ENCODE measurements around the gene ZNF561. TPM values are rescaled to one million over a fixed set of nuclear protein-coding genes. Genes with fewer than 3 reads are reported as not detected.
"Not testable (repeated sequence)": the region's sequence is repeated elsewhere in the genome, so short reads cannot be mapped to it uniquely, and the experiment has no call there.

The ZNF561 gene
- 10 to 100 TPM; 17.5 to 27.1 (median 26.2) TPM for total RNA-seq

GRCh38 chr19:9621156-9622037, at the start of gene ZNF561:
Gene ZNF561 (minus strand): TSS chr19:9621232. CDS start chr19:9619456, 1,776 bp downstream.
- no peak for TF ChIP-seq CTCF (IDR thresholded peaks at IDR 0.05)
- peak; percentile 60 for DNase-seq (ENCODE audit: low spot score)
- ATAC-seq (ENCODE audit: low FRiP score) = peak; percentile 87

- no peak for TF ChIP-seq CTCF (IDR thresholded peaks at IDR 0.05)
- DNase-seq (ENCODE audit: low spot score) (no peak), ATAC-seq (ENCODE audit: low FRiP score) (no peak)
These were observed 47.5 kb upstream of the ZNF561 start for GRCh38 chr19:9668544-9668943.

- no peak for DNase-seq (ENCODE audit: low spot score)
- TF ChIP-seq CTCF (IDR thresholded peaks at IDR 0.05) = no peak
- ATAC-seq (ENCODE audit: low FRiP score) = no peak
These were observed 46.9 kb upstream of the ZNF561 start for GRCh38 chr19:9667898-9668297.

GRCh38 chr19:9658769-9659168, 37.7 kb upstream of the ZNF561 start:
- no peak for DNase-seq (ENCODE audit: low spot score)
- TF ChIP-seq CTCF (IDR thresholded peaks at IDR 0.05) = no peak
- no peak for ATAC-seq (ENCODE audit: low FRiP score)

- not testable (repeated sequence) for ATAC-seq (ENCODE audit: low FRiP score); DNase-seq (ENCODE audit: low spot score)
These were observed 32.1 kb upstream of the ZNF561 start for GRCh38 chr19:9653066-9653555.

- not testable (repeated sequence) for ATAC-seq (ENCODE audit: low FRiP score); DNase-seq (ENCODE audit: low spot score)
These were observed 30.4 kb upstream of the ZNF561 start for GRCh38 chr19:9651464-9651863.

- ATAC-seq (ENCODE audit: low FRiP score) (no peak), DNase-seq (ENCODE audit: low spot score) (no peak)
- no peak for TF ChIP-seq CTCF (IDR thresholded peaks at IDR 0.05)
These were observed 29.3 kb upstream of the ZNF561 start for GRCh38 chr19:9650345-9650744.

- no peak for TF ChIP-seq CTCF (IDR thresholded peaks at IDR 0.05)
- ATAC-seq (ENCODE audit: low FRiP score) (no peak), DNase-seq (ENCODE audit: low spot score) (no peak)
These were observed 24.4 kb upstream of the ZNF561 start for GRCh38 chr19:9645472-9645871.

Measured in omental fat pad (tissue), 4 donors.